ENCODE results near the gene HPGD. TPM values are rescaled to one million over a fixed set of nuclear protein-coding genes. Genes with fewer than 3 reads are reported as not detected.

HPGD gene
- polyA plus RNA-seq, 4 donors: 60.9 to 399 (median 161) TPM

DNA sequence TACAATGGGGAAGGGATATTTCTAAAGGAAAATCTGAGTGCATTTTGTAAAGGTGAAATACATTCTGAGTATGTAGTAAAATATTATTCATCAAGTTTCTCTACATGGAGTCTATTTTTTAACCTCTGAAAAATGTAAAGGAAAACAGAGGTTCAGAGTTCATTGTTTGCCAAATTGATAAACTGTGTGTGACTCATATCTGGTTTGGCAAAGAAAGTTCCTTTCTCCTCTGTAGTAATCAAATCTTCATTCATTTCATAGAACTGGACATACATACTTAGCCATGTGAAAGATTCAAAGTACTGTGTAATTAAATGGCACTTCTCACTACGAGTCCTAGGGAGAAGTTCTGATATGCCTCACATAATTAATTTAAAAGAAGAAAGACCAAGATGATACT lies 61.6 kb downstream of the HPGD start:
- DNase-seq (peak; percentile 33 to 81), FAIRE-seq (no peak)
- 14 to 44% (median 19%) methylated on average over 1 of the region's 1 CpG for WGBS, 3 donors
- H3K4me3 ChIP-seq (ENCODE audit: low read depth in 1 of 3, low read length in 3 of 3): no peak overlapping the region
- H3K36me3 ChIP-seq (ENCODE audit: control insufficient read depth in 3 of 3, insufficient read depth in 2 of 3, low read depth in 1 of 3, low read length in 3 of 3): no peaks in the 10 kb centered on the region
- peaks cover 0 to 5% of the 10 kb centered on the region in 2 donors for H3K9me3 ChIP-seq (ENCODE audit: control insufficient read depth in 2 of 2, insufficient read depth in 1 of 2, low read depth in 1 of 2, low read length in 1 of 2)
- no peak overlapping the region for H3K27ac ChIP-seq (ENCODE audit: low read depth in 1 of 3, low read length in 2 of 3)
- no peaks in the 10 kb centered on the region for H3K27me3 ChIP-seq (ENCODE audit: control insufficient read depth in 3 of 3, insufficient read depth in 3 of 3, low read length in 3 of 3)
- peaks cover 0 to 13% (median 0%) of the 10 kb centered on the region in 3 donors for H3K4me1 ChIP-seq (ENCODE audit: control insufficient read depth in 3 of 3, insufficient read depth in 2 of 3, low read depth in 1 of 3, low read length in 2 of 3)

DNA sequence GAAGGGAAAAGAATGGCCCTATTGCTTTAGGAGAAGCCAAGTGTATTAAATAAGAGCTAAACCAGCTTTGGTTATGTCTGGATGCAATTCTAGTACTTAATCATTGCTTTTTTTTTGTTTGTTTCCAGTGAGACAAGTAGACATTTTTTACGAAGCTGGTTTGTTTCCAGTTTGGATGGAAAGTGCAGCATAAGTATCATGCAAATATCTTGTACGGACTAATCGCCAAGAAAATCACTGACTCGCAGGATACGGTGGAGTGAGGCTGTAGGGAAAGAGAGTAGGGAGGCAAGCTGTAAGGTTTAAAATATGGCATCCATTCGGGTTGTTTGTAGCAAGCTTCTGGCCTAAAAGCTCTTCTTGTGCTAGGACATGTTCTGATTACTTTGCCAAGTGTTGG lies 64.8 kb downstream of the HPGD start:
- H3K27me3 ChIP-seq (ENCODE audit: control insufficient read depth in 3 of 3, insufficient read depth in 3 of 3, low read length in 3 of 3): no peaks in the 10 kb centered on the region
- no peak overlapping the region for H3K27ac ChIP-seq (ENCODE audit: low read depth in 1 of 3, low read length in 2 of 3)
- FAIRE-seq (no peak), DNase-seq (peak; percentile 11 to 21)
- H3K36me3 ChIP-seq (ENCODE audit: control insufficient read depth in 3 of 3, insufficient read depth in 2 of 3, low read depth in 1 of 3, low read length in 3 of 3): no peaks in the 10 kb centered on the region
- no peak overlapping the region for H3K4me3 ChIP-seq (ENCODE audit: low read depth in 1 of 3, low read length in 3 of 3)
- peaks cover 0 to 17% (median 0%) of the 10 kb centered on the region in 3 donors for H3K4me1 ChIP-seq (ENCODE audit: control insufficient read depth in 3 of 3, insufficient read depth in 2 of 3, low read depth in 1 of 3, low read length in 2 of 3)
- 62 to 90% (median 80%) methylated on average over 6 of the region's 6 CpGs for WGBS, 3 donors
- no peaks in the 10 kb centered on the region for H3K9me3 ChIP-seq (ENCODE audit: control insufficient read depth in 2 of 2, insufficient read depth in 1 of 2, low read depth in 1 of 2, low read length in 1 of 2)

DNA sequence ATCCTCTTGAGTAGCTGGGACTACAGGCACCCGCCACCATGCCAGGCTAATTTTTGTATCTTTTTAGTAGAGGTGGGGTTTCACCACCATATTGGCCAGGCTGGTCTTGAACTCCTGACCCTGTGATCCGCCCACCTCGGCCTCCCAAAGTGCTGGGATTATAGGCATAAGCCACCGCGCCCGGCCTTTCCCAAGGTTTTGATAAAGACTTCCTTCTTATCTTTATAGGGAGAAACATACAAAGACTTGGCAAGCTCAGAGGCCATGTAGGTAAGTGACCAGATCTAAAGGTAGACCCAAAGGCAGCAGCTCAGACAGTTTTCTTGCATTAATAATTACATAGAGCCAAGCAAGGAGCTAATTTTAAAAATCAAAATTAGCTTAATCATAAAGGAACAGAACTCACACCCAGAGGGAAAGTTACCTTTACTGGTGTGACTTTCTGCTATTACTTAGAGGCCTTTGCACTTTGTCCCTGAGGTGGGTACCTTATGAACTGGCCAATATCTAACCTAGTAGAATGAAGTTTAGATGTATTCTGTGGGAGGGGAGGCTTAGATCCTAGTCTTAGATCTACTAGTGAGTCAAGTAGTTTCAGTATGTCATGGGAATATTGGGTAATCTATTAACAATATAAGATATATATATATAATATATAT lies 67.3 kb downstream of the HPGD start:
- WGBS, 3 donors: 23 to 77% (median 44%) methylated on average over 6 of the region's 6 CpGs
- Histone ChIP-seq H3K4me1 (ENCODE audit: control insufficient read depth in 3 of 3, insufficient read depth in 2 of 3, low read depth in 1 of 3, low read length in 2 of 3) (peaks cover 0 to 14% (median 6%) of the 10 kb centered on the region in 3 donors), H3K27me3 (ENCODE audit: control insufficient read depth in 3 of 3, insufficient read depth in 3 of 3, low read length in 3 of 3) (no peaks in the 10 kb centered on the region), H3K4me3 (ENCODE audit: low read depth in 1 of 3, low read length in 3 of 3) (no peak overlapping the region), H3K36me3 (ENCODE audit: control insufficient read depth in 3 of 3, insufficient read depth in 2 of 3, low read depth in 1 of 3, low read length in 3 of 3) (no peaks in the 10 kb centered on the region), H3K9me3 (ENCODE audit: control insufficient read depth in 2 of 2, insufficient read depth in 1 of 2, low read depth in 1 of 2, low read length in 1 of 2) (no peaks in the 10 kb centered on the region), H3K27ac (ENCODE audit: low read depth in 1 of 3, low read length in 2 of 3) (no peak overlapping the region)
- DNase-seq: peak in 1 of 2 donors; percentile 59
- no peak for FAIRE-seq

DNA sequence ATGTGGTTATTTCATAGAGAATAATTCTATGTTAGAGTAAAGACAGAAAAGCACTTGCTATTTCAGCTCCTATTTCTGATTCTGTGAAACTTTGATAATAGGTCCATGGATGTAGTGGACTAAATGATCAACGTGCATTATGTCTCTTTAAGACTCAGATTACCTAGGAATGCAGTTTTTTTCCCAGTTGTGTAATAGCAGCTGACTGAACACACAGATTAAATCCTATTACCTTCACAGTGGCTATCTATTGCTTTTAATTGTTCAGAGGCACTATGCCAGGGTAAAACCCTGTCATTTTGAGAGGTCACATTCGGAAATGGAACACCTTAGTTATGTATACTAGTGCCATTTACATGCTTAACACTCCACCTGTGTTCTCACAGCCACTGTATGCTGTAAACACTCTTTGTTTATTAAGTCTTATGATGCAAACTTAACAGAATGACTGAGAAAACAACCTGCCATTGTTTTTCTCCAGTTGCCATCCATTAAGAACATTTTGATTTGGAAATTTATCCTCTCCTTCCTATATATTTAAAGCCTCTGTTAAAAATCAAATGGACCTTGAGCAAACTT lies 70.5 kb downstream of the HPGD start:
- Histone ChIP-seq H3K36me3 (ENCODE audit: control insufficient read depth in 3 of 3, insufficient read depth in 2 of 3, low read depth in 1 of 3, low read length in 3 of 3) (no peaks in the 10 kb centered on the region), H3K4me1 (ENCODE audit: control insufficient read depth in 3 of 3, insufficient read depth in 2 of 3, low read depth in 1 of 3, low read length in 2 of 3) (peaks cover 0 to 24% (median 10%) of the 10 kb centered on the region in 3 donors), H3K27me3 (ENCODE audit: control insufficient read depth in 3 of 3, insufficient read depth in 3 of 3, low read length in 3 of 3) (no peaks in the 10 kb centered on the region), H3K9me3 (ENCODE audit: control insufficient read depth in 2 of 2, insufficient read depth in 1 of 2, low read depth in 1 of 2, low read length in 1 of 2) (no peaks in the 10 kb centered on the region), H3K27ac (ENCODE audit: low read depth in 1 of 3, low read length in 2 of 3) (no peak overlapping the region), H3K4me3 (ENCODE audit: low read depth in 1 of 3, low read length in 3 of 3) (no peak overlapping the region)
- FAIRE-seq (no peak), DNase-seq (peak; percentile 7 to 14)
- 36 to 69% (median 39%) methylated on average over 2 of the region's 2 CpGs for WGBS, 3 donors

DNA sequence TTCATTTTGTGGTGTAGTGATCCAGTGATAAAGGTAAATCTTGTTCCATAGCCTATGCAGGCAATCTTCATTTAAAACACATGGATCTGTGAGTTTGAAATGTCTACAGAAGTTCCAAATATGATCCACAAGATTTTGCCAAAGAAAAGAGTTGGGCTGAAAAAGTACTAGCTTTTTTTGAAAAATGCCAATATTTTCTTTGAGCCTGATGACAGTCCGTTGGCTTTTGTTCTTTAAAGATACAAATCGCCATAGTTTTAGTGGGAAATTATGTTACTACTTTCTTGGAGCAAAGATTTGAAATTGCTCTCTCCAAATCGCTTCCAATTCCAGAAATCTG lies 71.5 kb downstream of the HPGD start:
- peaks cover 0 to 4% of the 10 kb centered on the region in 2 donors for H3K9me3 ChIP-seq (ENCODE audit: control insufficient read depth in 2 of 2, insufficient read depth in 1 of 2, low read depth in 1 of 2, low read length in 1 of 2)
- no peaks in the 10 kb centered on the region for H3K27me3 ChIP-seq (ENCODE audit: control insufficient read depth in 3 of 3, insufficient read depth in 3 of 3, low read length in 3 of 3)
- WGBS, 3 donors: 83 to 92% (median 91%) methylated on average over 3 of the region's 3 CpGs
- H3K4me1 ChIP-seq (ENCODE audit: control insufficient read depth in 3 of 3, insufficient read depth in 2 of 3, low read depth in 1 of 3, low read length in 2 of 3): peaks cover 0 to 24% (median 10%) of the 10 kb centered on the region in 3 donors
- DNase-seq (no peak), FAIRE-seq (no peak)
- H3K4me3 ChIP-seq (ENCODE audit: low read depth in 1 of 3, low read length in 3 of 3): no peak overlapping the region
- no peaks in the 10 kb centered on the region for H3K36me3 ChIP-seq (ENCODE audit: control insufficient read depth in 3 of 3, insufficient read depth in 2 of 3, low read depth in 1 of 3, low read length in 3 of 3)
- H3K27ac ChIP-seq (ENCODE audit: low read depth in 1 of 3, low read length in 2 of 3): no peak overlapping the region

DNA sequence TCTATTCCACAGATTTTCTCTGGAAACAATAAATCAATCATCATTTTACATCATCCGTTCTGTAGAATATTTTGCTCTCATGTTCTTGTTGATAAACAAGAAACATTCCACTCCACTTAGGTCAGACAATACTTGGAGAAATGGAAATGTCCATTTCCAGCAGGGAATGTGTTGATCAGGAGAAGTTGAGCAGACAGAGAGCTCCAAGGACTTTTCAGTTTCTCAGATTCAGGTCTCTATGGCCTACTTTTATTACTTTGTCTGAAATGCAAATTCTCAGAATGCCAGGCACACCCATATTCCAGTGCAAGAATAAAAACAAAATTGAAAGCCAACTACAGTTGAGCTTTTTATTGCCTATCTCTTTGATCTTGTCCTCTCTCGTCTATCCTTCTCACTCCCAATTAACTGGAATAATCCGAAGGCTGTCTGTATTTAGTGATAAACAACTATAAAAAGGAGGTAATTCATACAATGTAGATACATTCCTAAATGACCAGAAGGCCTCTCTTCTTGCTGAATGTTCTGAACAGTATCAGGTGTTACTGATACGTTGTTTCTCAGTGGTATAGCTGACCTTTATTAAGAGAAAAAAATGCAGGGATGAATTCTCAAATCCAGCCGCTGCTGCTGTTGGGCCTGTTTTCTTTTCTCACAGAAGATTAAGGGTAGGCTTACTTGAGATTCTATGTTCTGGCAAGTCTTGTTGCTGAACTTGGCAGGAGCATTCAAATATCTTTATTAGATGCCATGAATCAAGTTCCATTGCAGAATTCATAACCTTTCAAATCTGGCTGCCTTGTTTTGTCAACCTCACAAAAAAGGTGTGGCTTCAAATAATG lies 72.1 kb downstream of the HPGD start:
- FAIRE-seq (no peak), DNase-seq (peak; percentile 2 to 6)
- 34 to 54% (median 48%) methylated on average over 5 of the region's 5 CpGs for WGBS, 3 donors

DNA sequence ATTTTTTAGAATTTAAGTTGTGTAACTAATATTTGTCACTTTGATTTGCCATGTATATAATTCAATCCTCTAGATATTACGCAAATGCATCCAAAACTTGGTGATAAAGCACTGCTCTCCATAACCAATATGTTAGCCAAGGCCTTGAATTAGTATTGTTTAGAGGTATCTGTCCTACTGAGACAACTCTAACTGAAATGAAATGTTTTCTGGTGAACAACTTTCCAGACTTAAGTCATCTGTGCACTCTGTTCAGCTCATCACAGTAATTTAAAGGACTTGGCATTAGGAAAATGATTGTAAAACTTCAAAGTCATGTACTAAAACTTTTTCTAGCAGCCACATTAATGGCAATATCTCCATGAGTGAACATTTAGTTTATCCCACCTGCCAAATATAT lies 73.1 kb downstream of the HPGD start:
- Histone ChIP-seq H3K36me3 (ENCODE audit: control insufficient read depth in 3 of 3, insufficient read depth in 2 of 3, low read depth in 1 of 3, low read length in 3 of 3) (no peaks in the 10 kb centered on the region), H3K27ac (ENCODE audit: low read depth in 1 of 3, low read length in 2 of 3) (no peak overlapping the region), H3K9me3 (ENCODE audit: control insufficient read depth in 2 of 2, insufficient read depth in 1 of 2, low read depth in 1 of 2, low read length in 1 of 2) (peaks cover 0 to 4% of the 10 kb centered on the region in 2 donors), H3K27me3 (ENCODE audit: control insufficient read depth in 3 of 3, insufficient read depth in 3 of 3, low read length in 3 of 3) (no peaks in the 10 kb centered on the region), H3K4me1 (ENCODE audit: control insufficient read depth in 3 of 3, insufficient read depth in 2 of 3, low read depth in 1 of 3, low read length in 2 of 3) (peaks cover 0 to 24% (median 10%) of the 10 kb centered on the region in 3 donors), H3K4me3 (ENCODE audit: low read depth in 1 of 3, low read length in 3 of 3) (no peak overlapping the region)
- WGBS, 3 donors: 93 to 100% (median 93%) methylated on average over 1 of the region's 1 CpG
- no peak for FAIRE-seq
- no peak for DNase-seq

More for the DNA sequence above, 72.1 kb downstream of the HPGD start:
- Histone ChIP-seq H3K36me3 (ENCODE audit: control insufficient read depth in 3 of 3, insufficient read depth in 2 of 3, low read depth in 1 of 3, low read length in 3 of 3) (no peaks in the 10 kb centered on the region), H3K9me3 (ENCODE audit: control insufficient read depth in 2 of 2, insufficient read depth in 1 of 2, low read depth in 1 of 2, low read length in 1 of 2) (peaks cover 0 to 4% of the 10 kb centered on the region in 2 donors), H3K4me1 (ENCODE audit: control insufficient read depth in 3 of 3, insufficient read depth in 2 of 3, low read depth in 1 of 3, low read length in 2 of 3) (peaks cover 0 to 24% (median 10%) of the 10 kb centered on the region in 3 donors), H3K27me3 (ENCODE audit: control insufficient read depth in 3 of 3, insufficient read depth in 3 of 3, low read length in 3 of 3) (no peaks in the 10 kb centered on the region), H3K27ac (ENCODE audit: low read depth in 1 of 3, low read length in 2 of 3) (no peak overlapping the region), H3K4me3 (ENCODE audit: low read depth in 1 of 3, low read length in 3 of 3) (no peak overlapping the region)

DNA sequence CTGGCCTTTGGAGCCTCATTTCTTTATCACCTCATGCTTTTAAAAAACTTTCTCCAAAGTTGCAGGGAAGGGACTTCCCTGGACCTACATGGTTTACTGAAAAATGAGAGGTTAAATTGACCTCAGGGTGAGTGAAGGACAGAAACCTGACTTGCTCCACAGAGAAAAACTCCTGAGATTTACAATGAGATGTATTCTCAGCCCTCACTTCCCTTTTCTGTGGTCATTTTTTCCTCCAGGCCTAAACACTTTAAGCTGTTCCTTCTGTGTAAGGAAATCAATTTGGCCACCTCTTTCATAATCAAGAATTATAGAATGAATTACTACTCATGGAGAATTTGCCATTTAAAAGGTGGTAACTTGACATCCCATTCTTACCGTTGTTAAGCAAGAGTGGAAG lies 77.9 kb downstream of the HPGD start:
- Histone ChIP-seq H3K27me3 (ENCODE audit: control insufficient read depth in 3 of 3, insufficient read depth in 3 of 3, low read length in 3 of 3) (no peaks in the 10 kb centered on the region), H3K27ac (ENCODE audit: low read depth in 1 of 3, low read length in 2 of 3) (no peak overlapping the region), H3K4me3 (ENCODE audit: low read depth in 1 of 3, low read length in 3 of 3) (no peak overlapping the region), H3K9me3 (ENCODE audit: control insufficient read depth in 2 of 2, insufficient read depth in 1 of 2, low read depth in 1 of 2, low read length in 1 of 2) (peaks cover 0 to 7% of the 10 kb centered on the region in 2 donors), H3K4me1 (ENCODE audit: control insufficient read depth in 3 of 3, insufficient read depth in 2 of 3, low read depth in 1 of 3, low read length in 2 of 3) (peaks cover 0 to 9% (median 3%) of the 10 kb centered on the region in 3 donors), H3K36me3 (ENCODE audit: control insufficient read depth in 3 of 3, insufficient read depth in 2 of 3, low read depth in 1 of 3, low read length in 3 of 3) (no peaks in the 10 kb centered on the region)
- FAIRE-seq (no peak), DNase-seq (no peak)
- WGBS, 3 donors: 52 to 76% (median 66%) methylated on average over 1 of the region's 1 CpG
